Neural cell (in vitro differentiated cells): Measurements from ENCODE around the gene RABEPK.

ENCODE experiments used
- CTCF ChIP-seq: fragments of 450-650 bp; IDR thresholded peaks from 2 replicates; pipeline ENCODE4 v1.5.1; 2014; ENCODE audit warnings: antibody characterized with exemption, mild to moderate bottlenecking, moderate library complexity; ENCODE audit not compliant: poor library complexity, severe bottlenecking
- EP300 ChIP-seq: fragments of 450-650 bp; conservative IDR thresholded peaks from 2 replicates; pipeline ENCODE4 v1.6.1; 2014; ENCODE audit warnings: antibody characterized with exemption, mild to moderate bottlenecking, moderate library complexity; ENCODE audit not compliant: poor library complexity, severe bottlenecking
- EZH2 ChIP-seq: fragments of 200-600, 300-800 bp; shearing (Covaris generic), sonication (generic); IDR thresholded peaks from 2 replicates; pipeline ENCODE4 v1.6.1; 2014; ENCODE audit warnings: antibody characterized with exemption, low read length, borderline replicate concordance, mild to moderate bottlenecking; ENCODE audit not compliant: insufficient read depth, poor library complexity, severe bottlenecking
- MXI1 ChIP-seq: fragments of 450-650 bp; conservative IDR thresholded peaks from 2 replicates; pipeline ENCODE4 v1.6.1; 2014; ENCODE audit warnings: antibody characterized with exemption, mild to moderate bottlenecking; ENCODE audit not compliant: poor library complexity, severe bottlenecking
- POLR2AphosphoS5 ChIP-seq: IDR thresholded peaks from 2 replicates; pipeline ENCODE4 v1.6.1; 2012
- RAD21 ChIP-seq: fragments of 450-650 bp; conservative IDR thresholded peaks from 2 replicates; pipeline ENCODE4 v1.6.1; 2014; ENCODE audit warnings: antibody characterized with exemption, mild to moderate bottlenecking, moderate library complexity
- REST ChIP-seq: IDR thresholded peaks from 2 replicates; pipeline ENCODE4 v1.6.1; 2012; ENCODE audit warnings: borderline replicate concordance
- SMC3 ChIP-seq: fragments of 450-650 bp; conservative IDR thresholded peaks from 2 replicates; pipeline ENCODE4 v1.6.1; 2014; ENCODE audit warnings: antibody characterized with exemption, mild to moderate bottlenecking, moderate library complexity; ENCODE audit not compliant: poor library complexity
- TAF1 ChIP-seq: IDR thresholded peaks from 2 replicates; pipeline ENCODE4 v1.6.1; 2012; ENCODE audit warnings: low read depth

GRCh38 chr9:125200216-125201047 is at the start of gene RABEPK:
- TF ChIP-seq POLR2AphosphoS5 (no peak), CTCF (no peak), TAF1 (no peak), EZH2 (no peak), REST (peak; percentile 34), EP300 (peak; percentile 23), RAD21 (peak; percentile 11), MXI1 (peak; percentile 93), SMC3 (peak; percentile 17)
